ENCODE data around the gene PARD3.

- no peak for TF ChIP-seq POLR2AphosphoS5 (IDR thresholded peaks at IDR 0.05; ENCODE audit: low read depth, low read length)
- no peak for TF ChIP-seq TAF1 (IDR thresholded peaks at IDR 0.05; ENCODE audit: borderline replicate concordance, insufficient read depth, low read length)
- TF ChIP-seq REST (IDR thresholded peaks at IDR 0.05; ENCODE audit: insufficient read depth in 1 of 2, low read depth in 2 of 2, low read length in 2 of 2): no peak
- TF ChIP-seq FOXP2 (optimal IDR thresholded peaks at IDR 0.05; ENCODE audit: borderline replicate concordance, extremely low read depth, extremely low read length, insufficient read depth): no peak
- TF ChIP-seq SIN3A (IDR thresholded peaks at IDR 0.05; ENCODE audit: borderline replicate concordance, insufficient read depth, low read length): no peak
Observed at GRCh38 chr10:34647160-34647559, 167.9 kb downstream of the PARD3 start.
